Measurements from ENCODE around the gene CUTC.
"Not testable (repeated sequence)": the region's sequence is repeated elsewhere in the genome, so short reads cannot be mapped to it uniquely, and the experiment has no call there.

The CUTC gene

GRCh38 chr10:99743841-99744240, 11.8 kb downstream of the CUTC start:
- no peak for DNase-seq

- not testable (repeated sequence) for DNase-seq
Observed at GRCh38 chr10:99746166-99746565, 14.1 kb downstream of the CUTC start.

- DNase-seq = no peak
Observed at GRCh38 chr10:99748823-99749451, 16.9 kb downstream of the CUTC start.

- no peak for DNase-seq
Observed at GRCh38 chr10:99750641-99751040, 18.6 kb downstream of the CUTC start.

- DNase-seq = no peak
Observed at GRCh38 chr10:99754670-99755069, 22.6 kb downstream of the CUTC start.

GRCh38 chr10:99756159-99756558, 24.1 kb downstream of the CUTC start:
- DNase-seq = no peak

DNA sequence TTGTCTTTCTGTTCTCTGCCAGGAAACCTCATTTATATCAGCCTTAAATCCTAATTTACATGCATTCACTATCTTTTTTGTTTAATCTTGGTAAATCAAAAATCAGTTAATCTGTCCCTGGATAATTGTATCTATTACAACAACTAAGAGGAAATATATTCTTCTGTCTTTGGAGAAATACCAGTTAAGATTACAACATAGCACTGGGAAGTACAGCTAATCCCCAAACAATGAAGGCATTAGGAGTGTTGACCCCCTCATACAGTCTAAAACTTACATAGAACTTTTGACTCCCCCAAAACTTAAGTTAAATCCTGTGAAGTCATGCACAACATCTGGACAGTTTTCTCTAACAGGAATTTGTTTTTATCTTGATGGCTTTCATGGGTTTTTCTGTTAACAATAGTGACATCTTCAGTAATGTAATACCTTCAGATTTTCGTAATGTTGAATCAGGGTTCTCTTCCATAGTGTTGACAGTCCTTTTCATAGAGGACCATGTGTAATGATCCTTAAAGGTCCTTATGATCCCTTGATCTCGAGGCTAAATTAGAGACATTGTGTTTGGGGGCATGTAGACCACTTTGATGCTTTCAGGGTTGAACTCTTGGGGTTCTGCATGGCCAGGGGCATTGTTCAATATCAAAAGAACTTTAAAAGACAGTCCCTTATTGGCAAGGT, 26.3 kb downstream of the CUTC start:
- no peak for DNase-seq

DNA sequence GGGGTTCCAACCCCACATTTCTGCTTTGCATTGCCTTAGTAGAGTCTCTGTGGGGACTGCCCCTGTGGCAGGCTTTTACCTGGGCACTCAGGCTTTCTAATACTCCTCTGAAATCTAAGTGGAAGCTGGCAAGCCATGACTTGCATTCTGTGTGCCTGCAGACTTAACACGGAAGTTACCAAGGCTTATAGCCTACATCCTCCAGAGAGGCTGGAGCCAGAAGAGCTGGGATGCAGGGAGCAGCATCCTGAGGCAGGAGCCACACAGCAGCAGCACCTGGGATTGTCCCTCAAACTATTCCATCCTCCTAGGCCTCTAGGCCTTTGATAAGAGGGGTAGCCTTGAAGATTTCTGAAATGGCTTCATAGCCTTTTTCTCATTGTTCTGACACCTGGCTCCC, 28.3 kb downstream of the CUTC start:
- DNase-seq = no peak

DNA sequence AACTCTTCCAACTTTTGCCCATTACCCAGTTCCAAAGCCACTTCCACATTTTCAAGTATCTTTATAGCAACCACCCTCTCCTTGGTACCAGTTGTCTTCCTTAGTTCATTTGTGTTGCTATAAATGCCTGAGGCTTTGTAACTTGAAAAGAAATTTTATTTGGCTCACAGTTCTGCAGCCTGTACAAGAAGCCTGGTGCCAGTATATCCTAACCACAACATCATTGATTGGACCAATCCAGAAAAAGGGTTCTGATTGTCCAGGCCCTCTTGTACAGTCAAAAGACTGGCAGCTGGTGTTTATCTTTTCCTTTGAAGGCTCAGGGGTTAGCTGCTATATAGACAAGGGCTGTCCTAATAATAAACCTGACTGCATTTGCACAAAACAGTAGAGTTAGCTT, 29.3 kb downstream of the CUTC start:
- DNase-seq = no peak

GRCh38 chr10:99765672-99766301, 33.8 kb downstream of the CUTC start:
- DNase-seq = no peak

- no peak for DNase-seq
Observed at GRCh38 chr10:99766302-99766681, 34.3 kb downstream of the CUTC start.

DNA sequence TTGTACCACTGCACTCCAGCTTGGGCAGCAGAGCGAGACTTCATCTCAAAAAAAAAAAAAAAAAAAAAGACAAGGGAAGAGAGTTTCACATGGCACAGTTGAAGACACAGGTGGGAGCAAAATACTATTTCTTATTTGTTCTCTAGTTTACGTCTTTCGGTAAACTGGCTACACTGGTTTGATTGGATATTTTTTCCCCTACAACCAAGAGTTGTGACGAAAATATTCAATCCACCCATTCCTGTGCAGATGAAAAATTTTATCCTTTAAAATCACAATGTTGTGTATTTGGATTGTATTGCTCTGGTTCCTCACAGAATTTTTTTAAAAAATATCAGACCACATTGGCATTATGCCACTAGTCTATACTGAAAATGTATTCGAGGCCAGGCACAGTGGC, 35.9 kb downstream of the CUTC start:
- DNase-seq = no peak

GRCh38 chr10:99768556-99768955, 36.5 kb downstream of the CUTC start:
- no peak for DNase-seq

DNA sequence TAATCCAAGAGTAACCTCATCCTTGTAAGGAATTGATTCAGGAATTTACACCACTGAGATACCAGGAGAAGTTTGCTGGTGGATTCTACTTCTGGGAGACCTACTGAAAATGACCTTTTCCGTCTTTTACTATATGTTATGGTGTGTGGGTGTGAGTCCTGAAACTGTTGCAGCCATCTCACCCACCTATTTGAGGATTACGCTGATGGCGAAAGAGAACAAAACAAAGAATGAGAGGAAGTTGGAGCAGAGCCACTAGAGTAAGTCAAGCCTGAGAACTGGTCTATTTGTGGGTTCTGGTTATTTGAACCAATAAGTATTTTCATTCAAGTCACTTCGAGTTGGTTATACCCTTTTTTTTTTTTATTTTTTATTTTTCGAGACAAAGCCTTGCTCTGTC, 37.7 kb downstream of the CUTC start:
- DNase-seq = peak; percentile 10

GRCh38 chr10:99770408-99771045, 38.5 kb downstream of the CUTC start:
- DNase-seq = peak; percentile 1

DNA sequence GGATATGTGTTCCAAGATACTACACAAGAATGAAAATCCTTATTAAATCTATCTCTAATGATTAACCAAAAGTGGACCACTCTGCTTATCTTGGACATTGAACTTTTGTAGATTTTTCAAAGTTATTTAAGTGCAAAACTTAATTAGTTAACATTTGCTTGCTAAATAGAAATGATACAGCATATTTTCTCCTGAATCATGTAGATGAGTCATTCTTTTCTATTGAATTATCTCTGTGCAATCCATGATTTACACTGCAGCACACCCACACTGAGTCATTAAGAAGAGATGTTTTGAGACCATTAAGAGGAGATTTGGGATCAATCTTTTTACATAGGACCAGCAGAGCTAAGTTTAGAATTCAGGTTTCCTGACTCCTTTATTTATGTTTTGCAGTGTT, 43.8 kb downstream of the CUTC start:
- no peak for DNase-seq

DNA sequence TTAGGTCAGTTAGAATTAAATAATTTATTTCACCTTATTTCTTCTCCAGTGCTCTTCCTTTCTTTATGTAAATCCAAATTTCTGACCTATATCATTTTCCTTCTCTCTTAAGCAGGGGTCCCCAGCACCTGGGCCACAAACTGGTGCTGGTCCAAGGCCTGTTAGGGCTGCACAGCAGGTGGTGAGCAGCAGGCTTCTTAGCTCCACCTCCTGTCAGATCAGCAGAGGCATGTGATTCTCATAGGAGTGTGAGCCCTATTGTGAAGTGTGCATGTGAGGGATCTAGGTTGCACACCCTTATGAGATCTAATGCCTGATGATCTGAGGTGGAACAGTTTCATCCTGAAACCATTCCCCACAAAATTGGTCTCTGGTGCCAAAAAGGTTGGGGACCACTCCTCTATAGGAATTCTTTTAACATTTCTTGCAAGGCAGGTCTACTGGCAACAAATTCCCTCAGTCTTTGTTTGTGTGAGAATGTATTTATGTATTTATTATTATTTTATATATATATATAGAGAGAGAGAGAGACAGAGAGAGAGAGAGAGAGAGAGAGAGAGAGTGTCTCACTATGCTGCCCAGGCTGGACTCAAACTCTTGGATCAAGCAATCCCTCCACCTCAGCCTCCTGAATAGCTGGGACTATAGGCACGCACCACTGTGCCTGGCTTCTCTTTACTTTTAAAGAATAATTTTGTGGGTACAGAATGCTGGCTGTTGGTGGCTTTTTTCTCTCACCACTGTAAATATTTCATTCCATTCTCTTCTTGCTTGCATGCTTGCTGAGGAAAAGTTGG, 46.1 kb downstream of the CUTC start:
- DNase-seq = no peak

DNA sequence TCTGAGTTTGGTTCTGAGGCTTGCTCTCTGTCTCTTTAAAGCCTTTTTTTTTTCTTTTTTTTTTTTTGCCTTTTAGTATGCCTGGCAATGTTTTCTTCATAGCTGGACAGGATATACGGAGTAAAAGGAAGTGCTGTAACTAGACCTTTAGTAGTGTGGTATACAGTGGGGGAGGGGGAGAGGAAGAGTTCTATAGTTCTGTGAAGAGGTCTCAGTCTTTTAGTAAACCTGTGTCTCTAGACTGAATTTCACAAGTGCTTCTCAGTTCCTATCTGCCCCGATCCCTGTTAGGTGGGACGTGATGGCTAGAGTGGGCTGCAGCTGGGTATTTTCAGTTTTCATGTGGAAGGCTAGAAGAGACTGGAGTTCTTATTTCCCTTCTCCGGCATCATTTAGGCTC, 47.3 kb downstream of the CUTC start:
- DNase-seq = no peak

DNA sequence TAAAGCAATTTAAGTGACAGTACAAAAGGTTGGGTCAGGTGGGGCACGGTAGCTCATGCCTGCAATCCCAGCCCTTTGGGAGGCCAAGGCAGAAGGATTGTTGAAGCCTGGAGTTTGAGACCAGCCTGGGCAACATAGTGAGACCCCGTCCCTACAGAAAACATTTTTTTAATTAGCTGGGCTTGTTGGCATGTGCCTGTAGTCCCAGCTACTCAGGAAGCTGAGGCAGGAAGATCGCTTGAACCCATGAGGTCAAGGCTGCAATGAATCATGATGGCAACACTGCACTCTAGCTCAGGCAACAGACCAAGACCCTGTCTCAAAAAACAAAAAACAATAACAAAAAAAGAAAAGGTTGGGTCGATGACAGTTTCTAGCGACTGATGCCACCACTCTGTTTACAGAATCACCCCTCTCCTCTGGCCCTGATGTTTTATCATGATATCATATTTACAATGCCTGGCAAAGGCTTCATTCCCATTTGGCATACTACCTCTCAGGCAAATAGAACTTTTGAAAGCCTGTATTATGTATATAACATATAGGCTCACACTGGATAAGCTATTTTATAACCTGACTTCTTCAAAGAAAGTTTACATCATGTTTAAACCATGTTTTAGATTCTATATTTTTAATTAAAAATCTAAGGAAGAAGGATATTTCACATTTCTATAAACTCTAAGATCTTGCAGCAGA, 49.8 kb downstream of the CUTC start:
- DNase-seq = no peak

GRCh38 chr10:99782447-99783286, 50.6 kb downstream of the CUTC start, which contains the start of gene ABCC2:
ABCC2 (plus strand) TSS chr10:99782640; CDS start chr10:99782845, 205 bp downstream.
- no peak for DNase-seq

GRCh38 chr10:99784016-99784726, 52.1 kb downstream of the CUTC start:
- no peak for DNase-seq
